Measurements from ENCODE around the gene SOX9. TPM values are rescaled to one million over a fixed set of nuclear protein-coding genes. Genes with fewer than 3 reads are reported as not detected.

Gene SOX9
- total RNA-seq, 4 donors from 2014 or later: 0.31 to 1.0 (median 0.56) TPM

- Histone ChIP-seq H3K9me3 (no peaks in the 10 kb centered on the region), H3K27ac (no peak overlapping the region), H3K4me3 (no peak overlapping the region), H3K27me3 (no peaks in the 10 kb centered on the region), H3K4me1 (no peaks in the 10 kb centered on the region), H3K36me3 (no peaks in the 10 kb centered on the region)
- no peak for TF ChIP-seq POLR2A (IDR thresholded peaks at IDR 0.05)
- TF ChIP-seq CTCF (IDR thresholded peaks at IDR 0.05 in 4 of 5, conservative IDR thresholded peaks at IDR 0.05 in 1 of 5): no peak
- intact Hi-C loops (cut with DNase I; ENCODE audit: low total_unique reads): no loop called here
- DNase-seq (no peak), ATAC-seq (no peak)
- in situ Hi-C loops (cut with MboI; ENCODE audit: low sequenced_read_pairs in 4 of 4): no loop called here
Measured at GRCh38 chr17:72092710-72093322, 28.0 kb upstream of the SOX9 start.

- no peaks in the 10 kb centered on the region for H3K36me3 ChIP-seq
- H3K4me1 ChIP-seq: no peaks in the 10 kb centered on the region
- H3K27me3 ChIP-seq: no peaks in the 10 kb centered on the region
- DNase-seq (no peak), ATAC-seq (no peak)
- H3K27ac ChIP-seq: no peak overlapping the region
- H3K4me3 ChIP-seq: no peak overlapping the region
- in situ Hi-C loops (cut with MboI; ENCODE audit: low sequenced_read_pairs in 4 of 4) (no loop called here), intact Hi-C loops (cut with DNase I; ENCODE audit: low total_unique reads) (no loop called here)
- TF ChIP-seq POLR2A (IDR thresholded peaks at IDR 0.05) (no peak), CTCF (IDR thresholded peaks at IDR 0.05 in 4 of 5, conservative IDR thresholded peaks at IDR 0.05 in 1 of 5) (no peak)
- H3K9me3 ChIP-seq: no peaks in the 10 kb centered on the region
Measured at GRCh38 chr17:72093707-72094106, 27.1 kb upstream of the SOX9 start.

GRCh38 chr17:72095316-72095715, 25.5 kb upstream of the SOX9 start:
- no peaks in the 10 kb centered on the region for H3K9me3 ChIP-seq
- H3K27me3 ChIP-seq: no peaks in the 10 kb centered on the region
- TF ChIP-seq CTCF (IDR thresholded peaks at IDR 0.05 in 4 of 5, conservative IDR thresholded peaks at IDR 0.05 in 1 of 5): no peak
- TF ChIP-seq POLR2A (IDR thresholded peaks at IDR 0.05): no peak
- no peak overlapping the region for H3K4me3 ChIP-seq
- no peak overlapping the region for H3K27ac ChIP-seq
- ATAC-seq: no peak
- DNase-seq: no peak
- H3K4me1 ChIP-seq: no peaks in the 10 kb centered on the region
- intact Hi-C loops (cut with DNase I; ENCODE audit: low total_unique reads): no loop called here
- in situ Hi-C loops (cut with MboI; ENCODE audit: low sequenced_read_pairs in 4 of 4): no loop called here
- no peaks in the 10 kb centered on the region for H3K36me3 ChIP-seq

- TF ChIP-seq CTCF (IDR thresholded peaks at IDR 0.05 in 4 of 5, conservative IDR thresholded peaks at IDR 0.05 in 1 of 5) (no peak), POLR2A (IDR thresholded peaks at IDR 0.05) (no peak)
- H3K36me3 ChIP-seq: no peaks in the 10 kb centered on the region
- no peak for ATAC-seq
- no peak for DNase-seq
- H3K9me3 ChIP-seq: no peaks in the 10 kb centered on the region
- in situ Hi-C loops (cut with MboI; ENCODE audit: low sequenced_read_pairs in 4 of 4) (no loop called here), intact Hi-C loops (cut with DNase I; ENCODE audit: low total_unique reads) (no loop called here)
- no peak overlapping the region for H3K27ac ChIP-seq
- H3K27me3 ChIP-seq: no peaks in the 10 kb centered on the region
- no peaks in the 10 kb centered on the region for H3K4me1 ChIP-seq
- no peak overlapping the region for H3K4me3 ChIP-seq
Measured at GRCh38 chr17:72097144-72097543, 23.7 kb upstream of the SOX9 start.

GRCh38 chr17:72099919-72100318, 20.9 kb upstream of the SOX9 start:
- DNase-seq (no peak), ATAC-seq (no peak)
- H3K36me3 ChIP-seq: no peaks in the 10 kb centered on the region
- no peaks in the 10 kb centered on the region for H3K27me3 ChIP-seq
- TF ChIP-seq CTCF (IDR thresholded peaks at IDR 0.05 in 4 of 5, conservative IDR thresholded peaks at IDR 0.05 in 1 of 5): no peak
- TF ChIP-seq POLR2A (IDR thresholded peaks at IDR 0.05): no peak
- H3K9me3 ChIP-seq: no peaks in the 10 kb centered on the region
- no peaks in the 10 kb centered on the region for H3K4me1 ChIP-seq
- intact Hi-C loops (cut with DNase I; ENCODE audit: low total_unique reads) (no loop called here), in situ Hi-C loops (cut with MboI; ENCODE audit: low sequenced_read_pairs in 4 of 4) (no loop called here)
- H3K4me3 ChIP-seq: no peak overlapping the region
- H3K27ac ChIP-seq: no peak overlapping the region
